ENCODE results near the gene EPM2AIP1. TPM values are rescaled to one million over a fixed set of nuclear protein-coding genes. Genes with fewer than 3 reads are reported as not detected.

EPM2AIP1 gene
- total and polyA plus RNA-seq, 2 experiments from 2014 or later = 30.7 to 34.8 TPM

DNA sequence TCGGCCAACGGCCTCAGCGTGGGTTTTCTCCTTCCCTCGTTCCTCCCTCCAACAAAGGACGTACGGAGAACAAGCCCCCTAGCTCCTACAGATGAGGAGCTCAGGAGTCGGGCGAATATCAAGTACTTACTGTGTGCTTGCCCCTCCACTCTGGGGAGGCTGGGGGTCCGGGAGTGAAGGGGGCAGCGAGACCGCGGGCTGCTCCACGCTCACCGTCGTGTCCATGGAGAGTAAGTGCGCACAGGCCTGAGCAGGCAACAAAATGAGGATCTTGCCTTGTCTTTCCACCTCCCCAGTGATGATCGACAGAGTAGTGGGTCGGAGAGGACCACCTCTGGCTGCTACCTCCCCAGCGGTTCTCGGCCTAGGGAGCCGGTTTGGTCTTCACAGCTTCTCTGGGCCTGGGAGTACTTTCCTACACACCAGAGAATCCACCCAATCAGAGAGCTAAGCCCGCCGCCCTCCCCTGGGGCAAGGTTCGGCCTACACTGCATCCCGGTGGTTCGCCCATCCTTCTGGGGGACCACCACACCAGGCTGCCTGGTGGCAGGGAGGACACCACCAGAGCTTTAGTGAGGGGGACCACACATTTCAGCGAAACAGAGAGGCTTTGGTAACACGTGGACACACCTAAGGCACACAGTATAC is 47.5 kb downstream of the EPM2AIP1 start:
- Histone ChIP-seq H3K27ac (no peak overlapping the region), H3K36me3 (no peaks in the 10 kb centered on the region), H3K9me3 (ENCODE audit: low read depth) (no peaks in the 10 kb centered on the region), H3K27me3 (peaks cover 15% of the 10 kb centered on the region), H3K4me3 (no peak overlapping the region), H3K4me1 (ENCODE audit: low read depth) (peaks cover 15% of the 10 kb centered on the region)
- no peak for TF ChIP-seq CTCF (IDR thresholded peaks at IDR 0.05; ENCODE audit: low read depth, low read length)
- DNase-seq (ENCODE audit: low read depth in 1 of 2, low spot score in 1 of 2) = no peak

DNA sequence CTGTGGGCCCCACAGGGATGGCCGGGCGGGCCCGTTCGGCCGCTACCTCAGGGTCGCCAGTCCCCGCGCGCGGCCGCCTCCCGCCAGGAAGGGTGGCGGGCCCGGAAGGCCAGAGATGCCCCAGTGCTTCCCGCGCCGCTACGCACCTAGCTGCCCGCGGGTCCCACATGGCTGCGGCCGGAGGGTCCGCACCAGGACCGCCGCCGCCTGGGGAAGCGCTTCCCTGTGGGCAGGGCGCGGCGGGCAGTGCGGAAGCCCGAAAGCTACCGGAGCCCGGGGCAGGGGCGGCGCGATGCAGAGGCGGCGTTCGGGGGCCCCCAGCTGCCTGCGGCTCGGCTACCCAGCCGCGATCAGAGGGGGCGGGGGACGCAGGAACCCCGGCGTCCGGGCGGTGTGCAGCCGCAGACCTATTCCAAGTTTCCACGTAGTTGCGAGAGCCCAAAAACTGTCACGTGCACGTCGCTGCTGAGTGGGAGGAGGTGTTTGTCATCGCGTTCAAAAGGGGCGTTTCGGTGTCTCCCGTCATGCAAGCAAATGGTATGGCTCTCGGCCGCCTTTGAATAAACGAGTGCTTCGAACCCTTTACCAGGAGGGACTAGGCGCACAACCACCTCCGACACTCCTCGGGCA is 48.2 kb downstream of the EPM2AIP1 start, which contains the start of gene TRANK1:
Gene TRANK1, minus strand, starts transcription at position 414 of the 630 bp plus-strand sequence. Its CDS starts 245 bp downstream, at position 169.
- no peak for TF ChIP-seq CTCF (IDR thresholded peaks at IDR 0.05; ENCODE audit: low read depth, low read length)
- peaks cover 15% of the 10 kb centered on the region for H3K4me1 ChIP-seq (ENCODE audit: low read depth)
- H3K36me3 ChIP-seq = no peaks in the 10 kb centered on the region
- peak within 1 kb of the TSS; percentile 18 for H3K4me3 ChIP-seq
- DNase-seq (ENCODE audit: low read depth in 1 of 2, low spot score in 1 of 2) = peak; percentile 15 to 79
- H3K9me3 ChIP-seq (ENCODE audit: low read depth) = no peaks in the 10 kb centered on the region
- H3K27ac ChIP-seq = no peak within 1 kb of the TSS
- peaks cover 15% of the 10 kb centered on the region for H3K27me3 ChIP-seq

DNA sequence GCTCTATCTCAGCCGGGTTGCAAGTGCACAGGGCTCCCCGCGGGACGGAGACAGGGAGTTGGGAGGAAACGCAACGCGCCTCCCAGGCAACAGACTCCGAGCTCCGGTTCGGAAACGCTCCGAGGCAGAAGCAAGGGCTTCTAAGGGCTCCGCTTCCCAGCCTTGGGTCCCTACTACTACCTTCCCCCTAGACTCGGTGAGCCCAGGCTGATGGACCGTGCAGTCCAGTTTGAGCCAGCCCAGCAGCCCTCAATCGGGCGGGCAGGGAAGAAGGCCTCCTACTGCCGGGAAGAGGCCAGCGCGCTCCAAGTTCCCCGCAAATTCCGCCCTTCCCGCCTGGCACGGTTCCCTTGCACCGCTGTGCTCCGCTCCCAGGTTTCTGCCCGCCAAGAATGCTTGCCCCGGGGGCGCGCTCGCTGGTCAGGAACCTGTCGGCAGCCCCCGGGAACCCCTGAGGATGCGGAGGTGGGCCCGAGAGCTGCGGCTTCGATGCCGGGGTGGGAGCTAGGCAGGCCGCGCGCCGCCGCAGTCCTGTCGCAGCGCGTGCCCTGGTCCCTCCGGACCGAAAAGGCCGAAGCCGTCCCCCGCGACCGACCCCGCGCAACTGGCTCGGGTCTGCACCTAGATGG is 48.8 kb downstream of the EPM2AIP1 start:
- Histone ChIP-seq H3K36me3 (no peaks in the 10 kb centered on the region), H3K27me3 (peaks cover 15% of the 10 kb centered on the region), H3K27ac (no peak overlapping the region), H3K9me3 (ENCODE audit: low read depth) (no peaks in the 10 kb centered on the region), H3K4me1 (ENCODE audit: low read depth) (peaks cover 15% of the 10 kb centered on the region), H3K4me3 (peak overlapping the region; percentile 18)
- peak; percentile 19 for TF ChIP-seq CTCF (IDR thresholded peaks at IDR 0.05; ENCODE audit: low read depth, low read length)
- DNase-seq (ENCODE audit: low read depth in 1 of 2, low spot score in 1 of 2) = peak; percentile 35 to 75

GRCh38 chr3:36943601-36944000 is 49.3 kb downstream of the EPM2AIP1 start:
- TF ChIP-seq CTCF (IDR thresholded peaks at IDR 0.05; ENCODE audit: low read depth, low read length) = no peak
- H3K4me3 ChIP-seq = peak overlapping the region; percentile 18
- no peaks in the 10 kb centered on the region for H3K36me3 ChIP-seq
- DNase-seq (ENCODE audit: low read depth in 1 of 2, low spot score in 1 of 2) = no peak
- H3K27ac ChIP-seq = no peak overlapping the region
- H3K27me3 ChIP-seq = peaks cover 15% of the 10 kb centered on the region
- H3K4me1 ChIP-seq (ENCODE audit: low read depth) = peaks cover 15% of the 10 kb centered on the region
- H3K9me3 ChIP-seq (ENCODE audit: low read depth) = no peaks in the 10 kb centered on the region

DNA sequence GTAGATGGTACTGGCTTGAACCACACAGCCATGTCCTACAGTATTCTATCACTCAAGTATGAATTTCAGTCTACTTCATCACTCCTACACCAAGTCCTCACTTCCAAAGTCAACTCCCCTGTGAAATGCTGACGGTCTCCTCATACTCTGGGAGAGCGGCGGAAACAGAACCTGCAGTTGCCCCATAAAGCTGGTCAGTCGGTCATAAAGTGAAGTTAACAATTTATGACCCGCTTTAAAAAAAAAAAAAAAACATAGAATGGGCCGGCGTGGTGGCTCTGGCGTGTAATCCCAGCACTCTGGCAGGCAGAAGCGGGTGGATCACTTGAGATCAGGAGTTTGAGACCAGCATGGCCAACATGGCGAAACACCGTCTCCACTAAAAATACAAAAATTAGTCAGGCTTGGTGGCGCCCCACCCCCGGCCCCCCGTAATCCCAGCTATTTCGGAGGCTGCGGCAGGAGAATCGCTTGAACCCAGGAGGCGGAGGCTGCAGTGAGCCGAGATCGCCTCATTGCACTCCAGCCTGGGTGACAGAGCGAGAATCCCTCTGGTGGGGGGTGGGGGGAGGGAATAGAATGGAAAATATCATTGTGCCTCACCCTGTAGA is 50.2 kb downstream of the EPM2AIP1 start:
- no peak overlapping the region for H3K27ac ChIP-seq
- no peak for TF ChIP-seq CTCF (IDR thresholded peaks at IDR 0.05; ENCODE audit: low read depth, low read length)
- H3K36me3 ChIP-seq = no peaks in the 10 kb centered on the region
- H3K4me1 ChIP-seq (ENCODE audit: low read depth) = peaks cover 15% of the 10 kb centered on the region
- DNase-seq (ENCODE audit: low read depth in 1 of 2, low spot score in 1 of 2) = no peak
- peaks cover 15% of the 10 kb centered on the region for H3K27me3 ChIP-seq
- no peaks in the 10 kb centered on the region for H3K9me3 ChIP-seq (ENCODE audit: low read depth)
- H3K4me3 ChIP-seq = no peak overlapping the region
